Measurements from ENCODE around the gene MAP4K4. TPM values are rescaled to one million over a fixed set of nuclear protein-coding genes. Genes with fewer than 3 reads are reported as not detected.
A peak's percentile ranks its signal among the peaks of the same experiment; 100 is the strongest.

Gene MAP4K4
- total RNA-seq, 1 experiment from 2014 or later = 37.6 TPM

GRCh38 chr2:101722864-101723263 lies 25.4 kb downstream of the MAP4K4 start:
- no peak for DNase-seq (ENCODE audit: low read depth)

- DNase-seq (ENCODE audit: low read depth) = no peak
Observed at GRCh38 chr2:101723371-101724124, 26.0 kb downstream of the MAP4K4 start.

GRCh38 chr2:101724125-101724474 lies 26.6 kb downstream of the MAP4K4 start:
- no peak for DNase-seq (ENCODE audit: low read depth)

- DNase-seq (ENCODE audit: low read depth) = no peak
Observed at GRCh38 chr2:101725038-101725437, 27.5 kb downstream of the MAP4K4 start.

GRCh38 chr2:101725515-101726192 lies 28.1 kb downstream of the MAP4K4 start:
- DNase-seq (ENCODE audit: low read depth) = no peak

GRCh38 chr2:101728865-101729264 lies 31.4 kb downstream of the MAP4K4 start:
- DNase-seq (ENCODE audit: low read depth) = no peak

- no peak for DNase-seq (ENCODE audit: low read depth)
Observed at GRCh38 chr2:101729521-101730190, 32.1 kb downstream of the MAP4K4 start.

GRCh38 chr2:101731221-101732054 lies 33.9 kb downstream of the MAP4K4 start:
- DNase-seq (ENCODE audit: low read depth) = peak; percentile 42

GRCh38 chr2:101732199-101732598 lies 34.7 kb downstream of the MAP4K4 start:
- DNase-seq (ENCODE audit: low read depth) = peak; percentile 54

GRCh38 chr2:101732773-101733256 lies 35.3 kb downstream of the MAP4K4 start:
- no peak for DNase-seq (ENCODE audit: low read depth)

GRCh38 chr2:101733257-101733993 lies 35.9 kb downstream of the MAP4K4 start:
- no peak for DNase-seq (ENCODE audit: low read depth)

GRCh38 chr2:101734505-101735165 lies 37.1 kb downstream of the MAP4K4 start:
- no peak for DNase-seq (ENCODE audit: low read depth)

GRCh38 chr2:101735166-101735533 lies 37.6 kb downstream of the MAP4K4 start:
- no peak for DNase-seq (ENCODE audit: low read depth)

- DNase-seq (ENCODE audit: low read depth) = no peak
Observed at GRCh38 chr2:101736233-101736632, 38.7 kb downstream of the MAP4K4 start.

GRCh38 chr2:101736861-101737291 lies 39.4 kb downstream of the MAP4K4 start:
- peak; percentile 60 for DNase-seq (ENCODE audit: low read depth)

- no peak for DNase-seq (ENCODE audit: low read depth)
Observed at GRCh38 chr2:101737478-101738255, 40.2 kb downstream of the MAP4K4 start.

- no peak for DNase-seq (ENCODE audit: low read depth)
Observed at GRCh38 chr2:101738649-101739048, 41.1 kb downstream of the MAP4K4 start.

GRCh38 chr2:101740555-101740964 lies 43.1 kb downstream of the MAP4K4 start:
- DNase-seq (ENCODE audit: low read depth) = no peak

- no peak for DNase-seq (ENCODE audit: low read depth)
Observed at GRCh38 chr2:101741775-101742520, 44.4 kb downstream of the MAP4K4 start.
